GM19043 (cell line): ENCODE data around the gene AREL1.
A peak's percentile ranks its signal among the peaks of the same experiment; 100 is the strongest.
"Not testable (repeated sequence)": the region's sequence is repeated elsewhere in the genome, so short reads cannot be mapped to it uniquely, and the experiment has no call there.

Experiments
- ATAC-seq: cut with Tn5 transposase; IDR thresholded peaks from one replicate; pipeline ENCODE4 v1.9.1; 2021; ENCODE audit warnings: low read depth; ENCODE audit not compliant: unreplicated experiment

The AREL1 gene, protein sequence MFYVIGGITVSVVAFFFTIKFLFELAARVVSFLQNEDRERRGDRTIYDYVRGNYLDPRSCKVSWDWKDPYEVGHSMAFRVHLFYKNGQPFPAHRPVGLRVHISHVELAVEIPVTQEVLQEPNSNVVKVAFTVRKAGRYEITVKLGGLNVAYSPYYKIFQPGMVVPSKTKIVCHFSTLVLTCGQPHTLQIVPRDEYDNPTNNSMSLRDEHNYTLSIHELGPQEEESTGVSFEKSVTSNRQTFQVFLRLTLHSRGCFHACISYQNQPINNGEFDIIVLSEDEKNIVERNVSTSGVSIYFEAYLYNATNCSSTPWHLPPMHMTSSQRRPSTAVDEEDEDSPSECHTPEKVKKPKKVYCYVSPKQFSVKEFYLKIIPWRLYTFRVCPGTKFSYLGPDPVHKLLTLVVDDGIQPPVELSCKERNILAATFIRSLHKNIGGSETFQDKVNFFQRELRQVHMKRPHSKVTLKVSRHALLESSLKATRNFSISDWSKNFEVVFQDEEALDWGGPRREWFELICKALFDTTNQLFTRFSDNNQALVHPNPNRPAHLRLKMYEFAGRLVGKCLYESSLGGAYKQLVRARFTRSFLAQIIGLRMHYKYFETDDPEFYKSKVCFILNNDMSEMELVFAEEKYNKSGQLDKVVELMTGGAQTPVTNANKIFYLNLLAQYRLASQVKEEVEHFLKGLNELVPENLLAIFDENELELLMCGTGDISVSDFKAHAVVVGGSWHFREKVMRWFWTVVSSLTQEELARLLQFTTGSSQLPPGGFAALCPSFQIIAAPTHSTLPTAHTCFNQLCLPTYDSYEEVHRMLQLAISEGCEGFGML

DNA sequence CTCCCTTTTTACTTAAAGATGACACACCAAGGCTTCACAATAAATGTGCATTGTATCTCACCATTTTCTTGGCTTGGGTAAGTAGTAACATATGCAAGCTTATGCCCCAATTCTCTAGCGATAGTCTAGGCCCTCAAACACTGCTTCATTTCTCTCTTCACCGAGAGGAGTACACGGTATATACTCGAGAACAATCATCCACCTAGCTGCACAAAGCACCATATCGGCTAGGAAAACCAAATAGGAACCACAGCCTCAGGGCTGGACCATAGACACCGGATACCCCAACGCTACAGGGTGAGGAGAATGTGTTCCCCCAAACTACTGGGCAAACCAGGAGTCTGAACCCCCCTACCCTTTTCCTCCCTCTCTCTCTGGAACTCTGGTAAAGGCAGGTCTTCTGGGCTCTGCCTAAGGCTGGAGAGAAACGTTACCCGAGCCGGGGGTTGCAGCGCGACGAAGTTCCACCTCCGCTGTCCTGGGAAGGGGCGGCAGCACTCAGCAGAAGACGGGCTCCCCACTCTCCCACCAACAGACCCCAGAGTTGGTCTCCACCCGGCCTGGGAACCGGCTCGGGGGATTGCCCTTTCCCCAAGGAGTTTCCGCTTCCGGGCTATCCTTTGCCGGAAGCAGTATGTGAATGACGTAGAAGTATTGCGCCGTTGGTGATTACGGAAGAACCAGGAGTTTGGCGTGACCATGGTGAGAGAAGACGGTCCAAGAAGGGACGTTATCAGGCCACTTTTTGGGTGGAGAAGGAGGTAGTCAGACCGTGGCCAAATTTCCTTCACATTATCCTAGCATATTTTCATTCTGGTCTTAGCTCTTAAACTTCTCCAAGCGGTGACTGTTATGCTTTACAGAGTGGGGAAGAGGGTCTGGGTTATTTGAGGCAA lies at the start of gene AREL1, which contains the start of gene FCF1:
TSS of gene AREL1 (minus strand) at position 582 of the 896 bp plus-strand sequence. CDS start 27,465 bp downstream, outside the sequence.
TSS of gene FCF1 (plus strand) at position 646 of the 896 bp plus-strand sequence. CDS start at position 700, 54 bp downstream.
- ATAC-seq, result peak; percentile 89

DNA sequence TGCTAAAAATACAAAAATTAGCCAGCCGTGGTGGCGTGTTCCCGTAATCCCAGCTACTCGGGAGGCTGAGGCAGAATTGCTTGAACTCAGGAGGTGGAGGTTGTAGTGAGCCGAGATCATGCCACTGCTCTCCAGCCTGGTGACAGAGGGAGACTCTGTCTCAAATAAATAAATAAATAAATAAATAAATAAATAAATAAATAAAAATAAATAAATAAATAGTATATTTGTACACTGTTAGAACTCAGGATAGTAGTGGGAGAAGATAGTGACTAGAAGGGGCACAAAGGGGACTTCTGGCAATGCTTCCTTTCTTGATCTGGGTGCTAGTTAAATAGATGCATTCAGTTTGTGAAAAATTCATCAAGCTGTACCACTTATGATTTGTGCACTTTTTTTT lies 45.6 kb upstream of the AREL1 start:
- not testable (repeated sequence) for ATAC-seq

DNA sequence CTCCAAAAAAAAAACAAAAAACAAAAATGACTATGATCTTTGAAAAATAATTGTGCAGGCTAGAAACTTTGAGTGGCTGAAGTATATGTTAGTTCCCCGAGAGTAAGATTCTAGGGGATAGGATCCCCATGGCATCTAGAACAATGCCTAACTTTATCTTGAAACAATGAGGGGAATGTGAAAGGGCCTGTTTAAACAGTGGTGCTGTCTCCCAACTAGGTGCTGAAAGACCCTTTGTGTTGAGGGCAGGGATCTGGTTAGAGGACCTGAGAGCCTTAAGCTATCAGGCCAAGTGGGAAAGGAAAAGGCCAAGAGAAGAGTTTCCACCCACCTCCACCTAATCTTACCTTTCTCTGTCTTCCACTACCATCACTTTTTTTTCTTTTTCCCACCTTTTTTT lies 43.4 kb upstream of the AREL1 start:
- ATAC-seq, result no peak

DNA sequence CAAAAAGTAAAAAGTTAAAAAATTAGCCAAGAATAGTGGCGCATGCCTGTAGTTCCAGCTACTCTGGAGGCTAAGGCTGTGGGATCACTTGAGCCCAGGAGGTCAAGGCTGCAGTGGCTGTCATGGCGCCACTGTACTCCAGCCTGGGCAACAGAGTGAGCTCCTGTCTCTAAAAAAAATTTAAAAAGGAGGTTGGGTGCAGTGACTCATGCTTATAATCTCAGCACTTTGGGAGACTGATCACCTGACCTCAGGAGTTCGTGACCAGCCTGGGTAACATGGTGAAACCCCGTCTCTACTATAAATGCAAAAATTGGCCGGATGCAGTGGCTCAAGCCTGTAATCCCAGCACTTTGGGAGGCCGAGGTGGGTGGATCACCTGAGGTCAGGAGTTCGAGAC lies 42.0 kb upstream of the AREL1 start:
- ATAC-seq, result no peak

DNA sequence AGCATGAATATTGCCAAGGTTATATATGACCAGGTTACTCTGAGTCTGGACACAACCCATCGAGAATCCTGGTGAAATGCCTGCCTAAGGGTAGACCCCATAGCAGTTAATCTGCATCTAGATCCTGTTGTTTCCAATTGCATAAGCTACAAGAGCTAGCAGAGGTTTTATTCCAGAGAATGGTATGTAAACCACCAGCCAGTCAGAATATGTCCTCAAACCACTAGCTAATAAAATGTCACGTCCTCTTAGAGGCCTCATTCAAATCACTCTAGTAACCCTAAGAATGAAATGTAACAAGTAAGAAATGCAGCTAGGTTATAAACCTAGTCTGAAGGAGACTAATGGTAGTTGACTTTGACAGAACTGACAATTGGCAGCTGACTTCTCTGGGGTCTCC lies 41.3 kb upstream of the AREL1 start:
- no peak for ATAC-seq

DNA sequence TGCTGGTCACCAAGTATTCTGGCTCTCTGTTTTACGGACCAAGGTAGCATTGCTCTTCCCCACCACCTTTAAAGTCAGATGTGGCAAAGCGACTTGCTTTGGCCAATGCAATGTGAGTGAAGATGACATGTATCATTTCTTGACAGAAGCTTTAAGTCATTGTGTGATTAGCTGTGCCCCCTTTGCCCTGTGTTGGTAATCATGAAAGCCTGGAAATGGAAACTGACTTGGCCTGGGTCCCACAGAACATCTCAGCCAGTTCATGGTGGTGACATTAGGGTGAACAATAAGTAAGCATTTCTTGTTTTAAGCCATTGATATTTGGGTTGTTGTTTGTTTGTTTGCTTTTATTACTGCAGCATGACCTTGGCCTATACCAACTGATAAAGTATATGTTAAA lies 34.4 kb upstream of the AREL1 start:
- no peak for ATAC-seq

DNA sequence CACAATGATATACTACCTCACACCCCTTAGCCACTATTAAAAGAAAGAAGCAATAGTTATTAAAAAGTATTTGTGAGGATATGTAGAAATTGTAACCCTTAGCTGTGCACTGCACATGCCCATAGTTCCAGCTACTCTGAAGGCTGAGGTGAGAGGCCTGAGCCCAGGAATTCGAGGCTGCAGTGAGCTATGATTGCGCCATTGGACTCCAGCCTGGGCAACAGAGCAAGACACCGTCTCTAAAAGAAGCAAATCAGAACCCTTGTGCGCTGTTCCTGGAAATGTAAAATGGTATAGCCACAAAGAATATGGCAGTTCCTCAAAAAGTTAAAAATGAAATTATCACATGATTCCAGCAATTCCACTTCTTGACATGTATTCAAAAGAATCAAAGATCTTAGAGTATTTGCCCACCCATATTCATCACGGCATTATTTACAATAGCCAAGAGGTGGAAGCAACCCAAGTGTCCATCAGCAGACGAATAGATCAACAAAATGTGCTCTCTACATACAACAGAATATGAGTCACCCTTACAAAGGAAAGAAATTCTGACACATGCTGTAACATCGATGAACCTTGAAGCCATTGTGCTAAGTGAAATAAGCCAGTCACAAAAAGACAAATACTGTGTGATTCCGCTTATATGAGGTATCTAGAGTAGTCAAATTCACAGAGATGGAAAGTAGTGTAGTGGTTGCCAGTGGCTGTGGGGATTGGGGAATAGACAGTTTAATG lies 26.6 kb upstream of the AREL1 start:
- ATAC-seq, result no peak

DNA sequence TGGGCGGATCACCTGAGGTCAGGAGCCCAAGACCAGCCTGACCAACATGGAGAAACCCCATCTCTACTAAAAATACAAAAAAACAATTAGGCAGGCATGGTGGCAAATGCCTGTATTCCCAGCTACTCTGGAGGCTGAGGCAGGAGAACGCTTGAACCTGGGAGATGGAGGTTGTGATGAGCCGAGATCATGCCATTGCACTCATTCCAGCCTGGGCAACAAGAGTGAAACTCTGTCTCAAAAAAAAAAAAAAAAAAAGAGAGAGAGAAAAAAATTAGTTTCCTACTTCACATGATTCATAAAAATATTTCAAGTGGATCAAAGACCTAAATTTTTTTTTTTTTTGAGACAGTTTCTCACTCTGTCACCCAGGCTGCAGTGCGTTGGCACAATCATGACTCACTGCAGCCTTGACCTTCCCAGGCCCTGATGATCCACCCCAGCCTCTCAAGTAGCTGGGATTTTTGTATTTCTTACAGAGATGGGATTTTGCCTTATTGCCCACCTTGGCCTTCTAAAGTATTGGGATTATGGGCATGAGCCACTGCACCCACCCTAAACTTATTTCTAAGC lies 25.0 kb upstream of the AREL1 start:
- ATAC-seq, result no peak

DNA sequence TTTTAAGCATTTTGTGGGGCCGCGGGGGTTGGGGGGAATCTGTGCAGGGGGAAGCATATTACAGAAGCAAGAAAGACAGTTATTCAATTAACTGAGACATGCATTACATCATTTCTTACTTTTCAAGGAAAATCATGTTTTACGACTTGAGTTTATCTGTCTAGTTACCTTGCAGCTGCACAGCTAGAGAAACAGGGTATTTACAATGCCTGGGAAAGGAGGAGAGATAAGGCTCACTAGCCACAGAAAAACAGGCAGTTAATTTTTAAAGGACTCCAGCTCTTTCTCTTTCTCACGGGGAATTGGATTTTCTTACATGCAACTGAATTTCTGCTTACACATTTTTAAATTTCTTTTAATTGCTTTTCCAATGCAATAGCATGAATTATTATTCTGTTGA lies 22.2 kb upstream of the AREL1 start:
- no peak for ATAC-seq

DNA sequence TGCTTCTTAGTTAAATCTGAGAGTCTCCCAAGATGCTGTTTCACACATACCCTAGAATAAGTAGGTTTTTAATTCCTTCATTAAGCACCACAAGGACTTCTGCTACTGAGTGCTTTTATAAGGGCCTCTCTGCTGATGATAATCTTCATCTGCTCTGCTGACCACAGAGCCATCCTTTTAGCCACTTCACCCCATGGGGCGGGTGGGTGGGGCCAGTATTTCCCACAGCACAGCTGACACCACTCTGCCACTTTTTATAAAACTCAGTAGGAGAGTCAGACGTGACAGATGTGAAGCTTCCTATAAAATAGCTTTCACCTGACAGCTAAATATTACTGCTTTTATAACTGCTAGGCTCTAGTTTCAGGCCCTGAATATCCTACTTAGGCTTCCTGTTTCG lies 20.3 kb upstream of the AREL1 start:
- ATAC-seq, result no peak

DNA sequence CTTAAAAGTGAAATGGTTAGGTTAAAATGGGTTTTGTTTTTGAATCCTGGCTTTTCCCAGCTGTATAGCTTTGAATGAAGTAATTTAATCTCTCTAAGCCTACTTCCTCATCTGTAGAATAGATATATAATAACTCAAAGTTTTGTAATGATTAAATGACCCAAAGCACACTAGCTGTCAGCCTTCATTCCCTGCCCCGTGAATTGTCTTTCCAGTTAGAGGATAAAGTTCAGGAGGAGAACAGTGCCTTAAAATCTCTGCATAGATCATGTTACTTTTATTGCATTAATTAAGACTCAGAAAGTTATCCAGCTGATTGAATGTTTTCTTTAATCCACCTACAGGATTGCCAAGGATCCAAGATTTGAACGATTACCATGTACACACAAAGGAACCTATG lies 19.5 kb upstream of the AREL1 start:
- ATAC-seq, result no peak

DNA sequence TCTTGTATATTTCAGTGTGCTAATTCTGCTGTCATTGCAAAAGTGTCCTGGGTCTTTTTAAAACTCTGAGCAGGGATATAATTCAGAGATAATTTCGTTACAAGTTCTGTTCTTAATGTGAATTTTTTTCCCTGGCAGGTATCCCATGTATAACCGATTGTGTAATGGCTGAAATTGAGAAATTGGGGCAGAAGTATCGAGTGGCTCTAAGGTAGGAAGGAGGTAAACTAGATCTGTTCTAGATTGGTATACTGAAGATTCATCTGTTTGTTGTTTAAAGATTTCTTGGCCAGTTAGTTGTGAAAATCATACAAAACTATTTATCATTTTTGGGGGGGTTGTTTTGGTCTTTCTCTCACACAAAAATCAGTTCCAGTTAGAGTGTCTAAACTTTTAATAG lies 10.3 kb upstream of the AREL1 start:
- no peak for ATAC-seq

DNA sequence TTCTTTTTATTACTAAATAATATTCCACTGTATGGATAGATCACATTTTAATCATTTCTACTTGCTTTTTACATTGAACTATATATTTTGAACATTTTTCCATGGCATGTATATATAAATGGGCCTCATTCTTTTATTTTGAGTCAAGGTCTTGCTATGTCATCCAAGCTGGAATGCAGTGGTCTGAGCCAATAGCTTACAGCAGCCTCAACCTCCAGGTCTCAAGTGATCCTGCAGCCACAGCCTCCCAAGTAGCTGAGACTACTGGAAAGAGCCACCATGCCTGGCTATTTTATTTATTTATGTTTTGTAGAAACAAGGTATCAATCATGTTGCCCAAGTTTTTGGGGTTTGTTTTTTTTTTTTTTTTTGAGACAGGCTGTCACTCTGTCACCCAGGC lies 7.6 kb upstream of the AREL1 start:
- no peak for ATAC-seq

DNA sequence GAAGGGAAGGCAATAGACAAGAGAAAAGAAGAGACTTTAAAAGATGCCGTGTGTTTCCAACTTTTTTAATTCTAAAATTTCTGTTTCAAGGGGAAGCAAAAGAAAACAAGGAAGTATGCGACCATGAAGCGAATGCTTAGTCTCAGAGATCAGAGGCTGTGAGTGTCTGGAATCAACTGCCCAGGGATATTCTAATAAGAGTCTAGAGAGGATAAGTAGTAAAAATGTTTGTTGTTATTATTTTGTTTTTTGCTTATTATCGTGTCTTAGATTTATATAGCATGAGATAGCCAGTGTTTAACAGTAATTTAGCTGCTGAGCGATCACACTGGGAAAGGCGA lies 485 bp upstream of the AREL1 start:
- ATAC-seq, result no peak

DNA sequence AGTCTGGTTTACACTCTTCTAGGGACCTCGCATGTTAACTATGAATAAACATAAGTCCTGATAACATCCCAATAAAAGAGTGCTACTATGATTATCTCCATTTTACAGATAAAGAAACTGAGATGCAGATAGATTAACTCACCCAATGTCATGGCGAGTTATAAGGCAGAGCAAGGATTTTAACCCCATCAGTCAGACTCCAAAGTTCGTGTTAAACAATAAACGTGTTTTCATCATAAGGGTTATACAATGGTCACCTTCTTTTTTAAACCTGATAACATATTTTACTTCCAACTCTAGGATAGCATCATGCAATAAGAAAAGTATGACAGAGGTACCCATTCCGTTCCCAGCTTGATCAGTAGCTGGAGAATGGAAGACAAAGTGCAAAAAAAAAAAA lies 1.2 kb downstream of the AREL1 start:
- no peak for ATAC-seq

DNA sequence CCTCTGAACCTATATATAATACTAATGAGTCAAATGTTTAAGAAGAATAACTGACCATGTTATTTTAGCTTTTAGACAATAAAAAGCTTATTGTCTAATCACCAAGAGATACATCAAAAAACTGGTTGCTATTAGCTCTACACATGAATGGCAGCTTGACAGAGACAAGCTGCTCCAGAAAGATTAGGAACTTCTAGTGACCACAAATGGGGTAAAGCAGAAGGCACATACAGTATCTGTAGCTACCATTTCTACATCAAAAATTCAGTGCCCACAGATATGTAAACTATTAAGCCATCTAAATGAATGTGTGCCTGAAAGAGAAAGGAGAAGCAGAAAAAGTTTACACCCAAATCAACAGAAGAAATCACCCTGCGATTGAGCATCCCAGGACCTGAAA lies 2.4 kb downstream of the AREL1 start:
- no peak for ATAC-seq

DNA sequence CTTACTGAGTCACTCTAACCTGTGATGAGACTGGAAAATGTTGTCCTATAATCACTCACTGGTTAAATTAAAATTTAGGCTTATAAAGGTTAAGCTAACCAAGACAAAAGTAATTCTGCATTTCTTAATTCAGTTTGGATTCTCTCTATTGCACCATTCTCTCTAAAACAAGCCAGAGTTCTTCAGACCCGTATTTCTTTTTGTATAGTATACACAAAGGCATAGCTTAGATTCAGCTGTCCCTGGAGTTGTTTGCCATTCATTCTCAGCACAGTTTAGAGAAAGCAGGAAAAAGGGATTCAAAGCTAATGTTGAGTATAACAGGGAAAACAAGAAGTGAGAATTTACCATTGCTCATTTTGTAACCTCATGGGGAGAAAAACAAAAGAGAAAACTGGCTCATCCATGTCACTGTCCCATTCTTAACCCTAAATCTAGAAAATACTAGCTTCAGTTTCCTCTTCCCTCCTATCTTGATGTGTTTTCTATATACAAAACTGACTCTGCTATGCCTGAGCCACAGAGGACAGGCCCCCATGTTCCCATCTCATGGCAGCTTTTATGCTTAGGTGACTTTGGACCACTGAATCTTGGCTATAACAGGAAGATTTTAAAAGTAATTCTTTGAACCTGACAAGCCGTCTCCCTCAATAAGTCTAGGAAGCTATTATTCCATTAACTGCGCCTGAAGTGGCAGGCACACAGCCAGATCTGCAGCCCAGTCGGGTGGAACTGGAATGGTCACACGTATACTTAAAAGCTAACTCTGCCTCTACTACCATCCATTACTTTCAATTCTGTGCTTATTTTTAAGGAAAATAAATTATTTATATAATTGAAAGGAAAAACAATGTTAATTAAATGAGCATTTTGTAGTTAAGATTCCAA lies 7.0 kb downstream of the AREL1 start:
- no peak for ATAC-seq

DNA sequence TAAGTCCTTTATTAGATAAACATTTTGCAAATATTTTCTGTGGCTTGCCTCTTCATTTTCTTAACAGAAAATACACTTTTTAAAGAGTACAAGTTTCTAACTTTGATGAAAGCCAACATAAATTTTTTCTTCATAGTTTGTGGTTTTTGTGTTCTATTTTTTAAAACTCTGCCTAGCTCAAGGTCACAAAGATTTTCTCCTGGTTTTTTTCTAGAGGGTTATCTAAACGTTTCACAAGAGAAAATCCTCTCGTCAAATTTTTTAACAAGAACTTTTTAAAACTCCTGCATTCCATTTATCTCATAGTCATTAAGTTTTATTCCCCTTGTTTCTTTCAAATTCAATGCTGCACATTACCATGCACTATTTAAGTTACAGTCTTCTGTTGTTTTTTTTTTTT lies 8.2 kb downstream of the AREL1 start:
- no peak for ATAC-seq

DNA sequence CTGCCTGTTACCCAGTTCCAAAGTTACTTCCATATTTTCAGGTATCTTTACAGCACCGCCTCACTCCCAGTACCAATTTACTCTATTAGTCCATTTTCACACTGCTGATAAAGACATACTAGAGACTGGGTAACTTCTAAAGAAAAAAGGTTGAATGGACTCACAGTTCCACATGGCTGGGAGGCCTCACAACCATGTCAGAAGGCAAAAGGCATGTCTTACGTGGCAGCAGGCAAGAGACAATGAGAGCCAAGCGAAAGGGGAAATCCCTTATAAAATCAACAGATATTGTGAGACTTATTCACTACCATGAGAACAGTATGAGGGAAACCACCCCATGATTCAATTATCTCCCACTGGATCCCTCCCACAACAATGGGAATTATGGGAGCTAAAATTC lies 9.8 kb downstream of the AREL1 start:
- no peak for ATAC-seq
